Stimulated activated naive CD8-positive, alpha-beta T cell treated with anti-CD3 and anti-CD28 coated beads, Interleukin-15, Interleukin-2, amounts not matched to agents 100 U/mL and 50 U/mL, for 24 hours (primary cell): Measurements from ENCODE around the gene ATPAF2.

Experiments
- ATAC-seq: fragments of 150-1000 bp; cut with Tn5 transposase; one replicate; pipeline ENCODE4 v1.10.0; 2021
- DNase-seq: peaks from one replicate; pipeline ENCODE4 v3.0.0; 2021

The ATPAF2 gene

DNA sequence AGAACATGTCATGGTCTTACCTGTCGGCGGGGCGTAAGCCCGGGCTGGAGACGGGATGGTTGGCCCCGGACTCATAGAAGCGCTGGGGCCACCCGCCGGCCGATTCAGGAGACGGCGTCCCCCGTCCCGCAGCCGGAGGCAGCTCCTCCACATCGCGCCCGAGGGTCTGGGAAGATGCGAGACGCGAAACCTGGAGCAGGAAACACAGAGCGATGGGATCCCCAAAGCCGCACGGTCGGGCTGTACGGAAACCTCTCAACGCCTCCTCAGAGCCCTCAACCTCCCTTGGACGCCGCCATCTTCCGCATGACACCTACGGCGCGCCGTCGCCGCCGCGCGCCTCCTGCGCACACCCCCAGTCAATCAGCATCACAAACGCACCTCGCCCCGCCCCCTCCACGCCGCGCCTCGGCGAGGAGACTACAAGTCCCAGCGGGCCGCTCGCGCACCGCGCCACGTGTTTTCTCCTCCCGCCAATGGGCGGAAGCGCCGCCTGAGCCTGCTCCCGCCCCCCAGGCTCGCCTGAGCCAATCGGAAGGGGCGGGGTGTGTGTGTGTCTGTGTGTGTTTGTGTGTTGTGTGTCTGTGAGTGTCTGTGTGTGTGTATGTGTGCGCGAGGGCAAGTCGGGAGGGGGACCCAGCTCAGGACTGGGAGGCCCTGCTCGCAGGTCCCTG, at the start of gene ATPAF2, which contains the start of gene GID4:
ATPAF2 (minus strand) TSS at position 308 of the 674 bp plus-strand sequence; CDS start at position 153, 155 bp downstream.
GID4 (plus strand) TSS at position 548 of the 674 bp plus-strand sequence; CDS start at position 605, 57 bp downstream.
- ATAC-seq (peak; percentile 95), DNase-seq (peak; percentile 99)

DNA sequence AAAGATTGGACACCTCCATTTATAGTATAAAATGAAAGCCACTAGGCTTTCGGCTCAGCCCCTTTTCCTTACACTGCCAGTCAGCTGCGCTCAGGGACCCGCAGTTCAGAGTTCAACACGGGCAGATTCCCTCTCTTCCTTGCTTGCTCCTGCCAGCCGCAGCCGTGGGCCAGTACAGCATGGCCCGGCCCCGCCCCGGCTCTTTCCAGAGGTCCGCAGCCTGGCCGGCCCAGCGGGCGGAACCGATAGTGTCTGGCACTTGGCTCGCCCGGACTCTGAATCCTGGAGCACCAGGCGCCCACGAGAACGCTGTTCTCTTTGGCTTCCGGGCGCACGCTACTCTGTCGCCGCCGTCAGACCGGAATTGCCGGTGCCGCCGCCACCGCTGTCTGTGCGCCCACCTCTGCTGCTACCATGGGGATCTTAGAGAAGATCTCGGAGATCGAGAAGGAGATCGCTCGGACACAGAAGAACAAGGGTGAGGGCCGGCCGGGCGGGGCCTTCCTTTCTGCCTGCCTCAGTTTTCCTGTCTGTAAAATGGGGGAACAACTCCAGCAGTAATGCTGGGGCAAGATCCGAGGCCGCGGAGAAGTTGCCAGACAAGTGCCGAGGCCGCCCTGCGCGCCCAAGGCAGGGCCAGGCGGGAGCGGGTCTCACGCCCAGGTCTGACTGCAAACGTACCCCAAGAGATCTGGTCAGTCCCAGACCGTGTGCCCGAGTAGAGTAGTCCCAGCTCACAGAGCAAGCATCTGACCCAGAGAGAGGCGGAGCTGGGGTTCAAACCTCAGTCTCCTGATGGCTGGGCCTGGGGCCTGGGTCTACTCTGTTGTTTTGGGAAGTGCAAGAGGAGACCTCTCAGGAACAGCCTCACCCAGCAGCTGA, 48.9 kb upstream of the ATPAF2 start, which contains the start of gene DRG2:
DRG2 (plus strand) TSS at position 339 of the 882 bp plus-strand sequence; CDS start at position 415, 76 bp downstream.
- DNase-seq = peak; percentile 94
- ATAC-seq = peak; percentile 96

DNA sequence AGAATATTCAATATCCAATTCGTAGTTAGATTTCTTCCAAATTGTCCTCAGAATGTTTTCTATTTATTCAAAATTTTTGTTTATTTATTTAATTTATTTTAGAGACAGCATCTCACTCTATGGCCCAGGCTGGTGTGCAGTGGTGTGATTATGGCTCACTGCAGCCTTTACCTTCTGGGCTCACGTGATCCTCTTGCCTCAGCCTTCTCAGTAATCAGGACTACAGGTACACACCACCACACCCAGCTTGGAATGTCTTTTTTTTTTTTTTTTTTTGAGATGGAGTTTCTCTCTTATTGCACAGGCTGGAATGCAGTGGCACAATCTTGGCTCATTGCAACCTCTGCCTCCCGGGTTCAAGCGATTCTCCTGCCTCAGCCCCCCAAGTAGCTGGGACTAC, 45.3 kb upstream of the ATPAF2 start:
- no peak for DNase-seq
- no peak for ATAC-seq

DNA sequence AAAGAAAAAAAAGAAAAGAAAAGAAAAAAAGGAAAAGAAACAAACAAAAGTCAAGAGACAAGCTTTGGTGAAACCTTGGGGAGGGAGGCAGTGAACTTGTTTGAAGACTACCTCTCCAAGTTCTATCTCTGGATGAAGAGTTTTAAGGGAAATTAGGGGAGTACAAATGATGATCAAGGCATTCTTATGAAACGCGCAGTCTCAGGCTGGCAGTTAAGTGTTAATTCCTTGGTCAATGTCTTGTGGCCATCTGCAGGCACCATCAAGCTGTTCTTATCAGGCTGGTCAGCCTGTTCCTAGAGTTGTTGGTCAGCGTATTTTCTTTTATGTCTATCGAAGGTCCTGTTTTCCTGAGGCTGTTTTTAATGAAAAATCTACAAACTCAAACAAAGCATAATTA, 40.6 kb upstream of the ATPAF2 start:
- ATAC-seq = no peak
- no peak for DNase-seq

DNA sequence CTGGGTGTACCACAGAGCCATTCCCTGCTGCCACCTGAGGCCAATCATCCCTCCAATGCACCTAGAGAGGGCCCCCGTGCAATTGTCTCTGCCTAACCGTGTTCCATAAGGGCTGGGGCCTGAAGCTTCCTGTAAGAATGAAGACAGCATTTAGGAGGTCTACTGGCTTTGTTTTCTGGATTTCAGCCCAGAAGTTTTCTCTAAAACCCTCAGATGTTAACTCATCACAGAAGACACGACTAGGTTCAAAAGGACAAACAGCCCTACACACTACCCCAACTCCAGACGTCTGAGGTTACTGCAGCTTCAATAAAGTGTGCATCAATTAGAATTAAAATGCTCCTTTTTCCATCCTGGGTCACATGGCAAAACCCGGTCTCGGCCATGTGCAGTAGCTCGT, 38.0 kb upstream of the ATPAF2 start:
- DNase-seq (no peak), ATAC-seq (no peak)

DNA sequence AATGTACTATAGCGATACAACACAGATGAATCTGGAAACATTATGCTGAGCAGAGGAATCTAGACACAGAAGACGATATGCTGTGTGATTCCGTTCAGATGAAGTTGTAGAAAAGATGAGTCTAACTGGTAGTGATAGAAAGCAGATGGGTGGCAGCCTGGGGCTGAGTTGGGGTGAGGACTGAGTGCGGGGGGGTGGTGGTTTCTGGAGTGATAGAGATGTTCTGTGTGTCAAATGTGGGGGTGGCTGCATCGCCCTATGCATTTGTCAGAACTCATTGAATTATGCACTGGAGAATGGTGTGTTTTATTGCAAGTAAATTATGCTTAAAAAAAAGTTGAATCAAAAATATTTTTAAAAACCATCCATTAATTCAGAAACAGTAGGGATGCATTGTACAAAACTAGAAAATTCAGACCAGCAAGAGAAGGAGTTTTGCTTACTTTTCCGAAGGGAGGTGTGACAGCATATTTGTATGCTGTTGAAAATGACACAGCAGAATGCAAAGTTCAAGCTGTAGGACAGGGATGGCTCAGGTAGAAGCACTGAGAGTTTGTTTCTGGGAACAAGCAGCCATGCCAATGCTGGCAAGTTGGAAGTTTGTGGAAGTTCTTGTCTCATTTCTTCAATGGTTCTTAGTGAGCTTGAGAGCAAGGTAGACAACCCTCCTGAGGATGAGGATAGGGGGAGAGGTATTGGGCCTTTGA, 35.8 kb upstream of the ATPAF2 start:
- no peak for DNase-seq
- no peak for ATAC-seq

DNA sequence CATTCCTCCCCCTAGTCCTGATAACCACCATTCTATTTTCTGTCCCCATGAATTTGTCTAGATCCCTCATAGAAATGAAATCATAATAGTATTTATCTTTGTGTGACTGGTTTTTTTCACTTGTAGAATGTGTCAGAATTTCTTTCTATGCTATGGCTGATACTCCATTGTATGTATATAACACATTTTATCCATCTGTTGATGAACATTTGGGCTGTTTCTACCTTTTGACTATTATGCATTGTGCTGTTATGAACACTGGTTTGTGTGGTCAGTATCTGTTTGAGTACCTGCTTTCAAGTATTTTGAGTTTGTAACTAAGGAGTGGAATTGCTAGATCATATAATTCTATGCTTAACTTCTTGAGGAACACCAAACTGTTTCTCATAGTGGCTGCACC, 32.8 kb upstream of the ATPAF2 start:
- no peak for ATAC-seq
- no peak for DNase-seq

DNA sequence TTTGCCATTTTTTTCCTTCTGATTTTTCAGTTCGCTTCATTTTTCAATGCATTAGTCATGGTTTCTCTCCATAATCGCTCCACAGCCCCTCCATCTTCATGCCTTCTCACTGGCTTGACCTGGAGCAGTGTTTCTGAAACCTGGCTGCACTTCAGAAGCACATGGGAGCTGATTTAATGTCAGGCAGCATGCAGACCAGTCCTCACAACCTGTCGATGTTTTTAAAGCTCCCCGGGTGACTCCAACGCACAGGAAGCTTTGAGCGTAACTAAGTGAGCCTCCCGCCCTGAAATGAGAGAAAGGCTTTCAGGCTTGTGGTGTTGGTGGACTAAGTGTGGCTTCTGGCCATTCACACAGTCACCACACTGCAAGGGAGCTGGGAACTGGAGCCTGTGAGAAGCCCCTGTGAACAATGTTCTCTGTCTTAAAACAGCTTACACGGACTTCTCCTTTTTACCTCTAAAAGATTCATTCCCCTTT, 31.9 kb upstream of the ATPAF2 start:
- no peak for DNase-seq
- ATAC-seq = no peak

DNA sequence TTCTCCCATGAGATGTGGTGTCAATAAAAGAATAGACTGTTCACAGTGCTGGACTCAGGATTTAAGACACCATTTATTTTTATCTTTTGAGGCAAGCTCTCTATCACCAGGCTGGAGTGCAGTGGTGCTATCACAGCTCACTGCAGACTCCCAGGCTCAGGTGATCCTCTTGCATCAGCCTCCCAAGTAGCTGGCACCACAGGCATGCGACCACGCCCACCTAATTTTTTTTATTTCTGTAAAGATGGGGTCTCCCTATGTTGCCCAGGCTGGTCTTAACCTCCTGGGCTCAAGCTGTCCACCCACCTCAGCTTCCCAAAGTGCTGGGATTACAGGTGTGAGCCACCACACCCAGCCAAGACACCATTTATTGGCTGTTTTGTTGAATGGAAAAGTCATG, 30.1 kb upstream of the ATPAF2 start:
- ATAC-seq (no peak), DNase-seq (no peak)

DNA sequence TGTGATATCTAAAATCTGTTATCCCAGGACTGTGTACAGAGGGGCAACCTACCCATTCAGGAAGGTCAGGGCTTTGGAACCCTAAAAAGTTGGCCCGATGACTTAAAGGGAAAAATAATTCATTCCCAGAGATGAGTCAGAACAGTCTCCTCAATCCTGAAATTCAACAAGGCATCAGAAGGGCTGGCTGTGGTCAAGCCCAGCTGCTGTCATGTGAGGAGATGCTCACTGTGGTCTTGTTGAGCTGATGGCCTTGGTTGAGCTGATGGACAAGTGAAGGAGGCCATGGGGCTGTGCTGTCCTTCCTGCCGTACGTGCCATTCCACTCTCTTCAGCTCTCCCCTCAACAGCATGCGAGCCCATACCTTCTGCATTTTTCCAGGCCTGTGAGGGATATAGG, 27.9 kb upstream of the ATPAF2 start:
- ATAC-seq = no peak
- DNase-seq = no peak

DNA sequence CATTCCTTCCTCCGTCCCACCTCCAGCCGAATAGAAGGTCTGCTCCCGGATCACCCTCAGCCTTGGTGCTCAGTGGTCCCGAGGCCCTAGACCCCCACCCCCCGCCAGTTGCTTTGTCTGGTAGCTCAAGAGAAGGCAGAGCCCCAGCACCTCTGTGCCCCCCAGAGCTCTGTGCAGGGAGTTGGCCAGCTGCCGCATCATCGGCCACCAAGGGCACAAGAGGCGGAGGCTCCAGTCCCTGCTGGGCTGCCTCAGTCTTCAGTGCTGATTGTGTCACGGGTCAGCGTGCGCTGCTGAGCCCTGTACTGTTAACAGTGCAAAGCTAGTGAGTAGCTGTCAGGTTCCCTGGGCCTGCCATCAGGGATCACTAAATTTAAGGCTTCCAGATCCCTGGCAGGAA, 26.6 kb upstream of the ATPAF2 start:
- no peak for DNase-seq
- ATAC-seq = no peak

DNA sequence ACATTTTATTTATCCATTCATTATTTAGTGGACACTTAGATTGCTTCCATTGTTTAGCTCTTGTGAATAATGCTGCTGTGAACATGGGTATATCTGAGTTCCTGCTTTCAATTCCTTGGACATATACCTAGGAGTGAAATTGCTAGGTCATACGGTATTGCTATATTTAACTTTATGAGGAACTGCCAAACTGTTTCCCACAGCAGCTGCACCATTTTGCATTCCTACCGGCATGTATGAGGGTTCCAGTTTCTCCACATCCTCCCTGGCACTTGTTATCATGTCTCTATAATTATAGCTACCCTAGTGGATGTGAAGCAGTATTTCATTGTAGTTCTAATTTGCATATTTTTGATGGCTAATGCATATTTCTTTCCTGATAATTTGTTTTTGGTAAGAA, 25.1 kb upstream of the ATPAF2 start:
- DNase-seq (no peak), ATAC-seq (no peak)

DNA sequence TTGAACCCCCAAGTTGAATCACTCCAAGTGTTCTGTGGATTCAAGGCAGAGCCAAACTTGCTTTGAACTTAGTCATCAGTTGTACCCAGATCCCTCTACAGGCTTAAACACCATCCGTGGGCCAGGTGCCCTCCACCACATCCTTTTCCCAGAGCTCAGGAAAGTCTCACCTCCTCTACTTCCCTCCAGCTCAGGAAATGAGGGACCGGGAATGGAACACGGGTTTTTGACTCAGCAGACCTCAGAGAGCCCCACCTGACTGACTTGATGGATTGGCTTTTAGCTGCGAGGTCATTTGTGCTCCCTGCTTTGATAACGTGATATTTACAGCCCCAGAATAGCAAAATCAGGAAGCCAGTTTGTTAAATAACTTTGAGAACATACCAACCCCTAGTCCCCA, 20.3 kb upstream of the ATPAF2 start:
- no peak for DNase-seq
- ATAC-seq = no peak

DNA sequence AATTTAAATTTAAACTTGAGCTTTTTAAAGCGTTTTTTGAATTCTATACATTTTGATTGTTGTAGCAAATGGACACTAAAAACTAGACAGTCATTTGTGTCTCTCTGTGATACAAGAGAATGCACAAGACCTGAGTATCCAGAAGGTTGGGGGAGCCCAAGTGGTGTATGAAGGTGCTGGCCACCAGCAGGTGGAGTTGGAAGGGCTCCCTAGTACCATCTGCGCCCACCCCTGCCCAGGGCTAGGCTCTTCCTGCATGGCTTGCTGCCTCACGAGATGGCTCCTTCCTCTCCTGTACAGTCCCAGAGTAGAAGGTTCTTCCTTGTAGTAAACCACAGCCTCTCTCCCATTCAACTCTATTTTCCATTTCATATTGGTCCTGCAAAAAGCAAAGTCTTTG, 17.2 kb upstream of the ATPAF2 start:
- ATAC-seq (no peak), DNase-seq (no peak)

DNA sequence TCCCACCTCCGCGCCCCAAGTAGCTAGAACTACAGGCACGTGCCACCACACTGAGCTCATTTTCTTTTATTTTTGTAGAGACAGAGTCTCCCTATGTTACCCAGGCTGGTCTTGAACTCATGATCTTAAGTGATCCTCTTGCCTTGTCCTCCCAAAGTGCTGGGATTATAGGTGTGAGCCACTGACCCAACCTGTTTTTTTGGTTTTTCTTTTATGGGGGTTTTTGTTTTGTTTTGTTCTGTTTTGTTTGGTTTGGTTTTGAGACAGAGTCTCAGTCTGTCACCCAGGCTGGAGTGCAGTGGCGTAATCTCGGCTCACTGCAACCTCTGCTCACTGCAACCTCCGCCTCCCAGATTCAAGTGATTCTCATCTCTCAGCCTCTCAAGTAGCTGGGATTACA, 16.6 kb upstream of the ATPAF2 start:
- DNase-seq = no peak
- no peak for ATAC-seq

DNA sequence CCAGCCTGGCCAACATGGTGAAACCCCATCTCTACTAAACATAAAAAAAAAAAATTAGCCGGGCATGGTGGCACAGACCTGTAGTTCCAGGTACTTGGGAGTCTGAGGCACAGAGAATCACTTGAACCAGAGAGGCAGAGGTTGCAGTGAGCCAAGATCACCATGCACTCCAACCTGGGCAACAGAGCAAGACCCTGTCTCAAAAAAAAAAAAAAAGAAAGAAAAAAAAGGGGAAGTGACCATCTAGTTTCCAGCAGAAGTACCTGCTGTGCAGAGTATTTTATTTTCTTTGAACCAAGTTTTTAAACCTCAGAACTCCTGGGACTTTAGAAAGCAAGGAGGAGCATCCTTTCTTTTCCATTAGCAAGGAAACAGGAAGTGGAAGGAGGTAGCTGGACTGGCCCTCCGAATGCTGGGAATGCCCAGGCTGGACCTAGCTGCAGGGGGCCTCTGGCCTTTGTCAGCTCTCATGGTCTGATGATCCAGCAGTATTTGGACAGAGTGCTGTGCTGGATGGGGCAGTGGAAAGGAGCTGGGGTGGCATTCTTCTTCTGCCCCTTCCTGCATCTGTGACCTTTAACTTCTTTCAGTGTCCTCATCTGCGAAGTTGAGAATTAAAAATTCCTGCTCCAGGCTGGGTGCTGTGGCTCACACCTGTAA, 6.9 kb upstream of the ATPAF2 start:
- no peak for DNase-seq
- no peak for ATAC-seq

DNA sequence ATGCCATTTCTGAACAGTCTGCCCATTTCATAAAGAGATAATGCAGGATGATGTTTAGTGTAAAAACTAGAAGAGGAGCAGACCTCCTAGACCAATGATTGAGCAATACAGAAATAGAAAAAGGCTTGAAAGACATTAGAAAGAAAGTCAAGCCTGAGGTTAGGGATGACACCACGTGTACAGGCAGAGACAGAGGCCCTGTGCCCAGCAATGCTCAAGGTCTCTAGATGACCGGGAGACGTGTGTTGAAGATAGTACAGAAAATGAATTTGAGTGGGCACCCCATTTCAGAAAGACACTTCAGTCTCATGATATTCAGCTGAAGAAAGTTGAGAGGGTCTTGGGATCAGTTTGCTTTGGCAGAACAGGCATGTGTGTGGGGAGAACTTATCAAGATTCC, 5.6 kb upstream of the ATPAF2 start:
- DNase-seq (no peak), ATAC-seq (no peak)

DNA sequence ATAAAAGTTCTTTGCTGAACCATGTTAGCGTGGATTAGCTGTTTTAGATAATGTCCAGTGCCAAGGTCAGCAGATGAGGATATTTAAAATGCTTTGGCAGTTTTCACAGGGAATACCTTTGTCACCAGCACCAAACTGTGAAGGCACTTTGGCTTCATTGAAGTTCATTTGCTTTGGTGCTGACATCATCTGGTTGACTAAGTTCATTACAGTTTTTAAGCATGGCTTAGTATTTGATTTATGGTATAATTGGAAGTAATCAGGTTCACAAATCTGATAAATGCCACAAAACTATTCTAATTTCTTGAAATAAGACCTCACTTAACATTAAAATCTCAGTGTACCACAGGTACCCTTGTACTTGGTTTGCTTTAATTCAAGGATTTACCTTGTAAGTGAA, 4.5 kb upstream of the ATPAF2 start:
- ATAC-seq (no peak), DNase-seq (no peak)

DNA sequence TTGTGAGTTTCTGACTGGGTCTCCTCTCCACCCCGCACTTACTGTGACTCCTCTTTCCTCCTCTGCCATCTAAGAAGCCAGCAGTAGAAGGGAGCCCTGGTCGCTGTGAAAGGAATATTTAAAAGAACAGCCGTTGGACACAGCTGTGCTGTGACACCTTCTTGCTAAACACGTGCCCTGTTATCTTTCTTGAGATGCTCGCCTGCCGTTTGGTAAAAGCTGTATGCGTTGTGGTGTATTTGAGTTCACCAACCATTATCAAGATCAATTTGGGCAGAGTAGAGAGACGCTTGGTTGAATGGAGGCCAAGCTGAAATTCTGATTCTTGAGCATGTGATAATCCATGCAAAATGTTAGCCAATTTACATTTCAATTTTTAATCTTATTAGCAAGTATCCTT, 4.0 kb upstream of the ATPAF2 start:
- ATAC-seq = no peak
- no peak for DNase-seq

DNA sequence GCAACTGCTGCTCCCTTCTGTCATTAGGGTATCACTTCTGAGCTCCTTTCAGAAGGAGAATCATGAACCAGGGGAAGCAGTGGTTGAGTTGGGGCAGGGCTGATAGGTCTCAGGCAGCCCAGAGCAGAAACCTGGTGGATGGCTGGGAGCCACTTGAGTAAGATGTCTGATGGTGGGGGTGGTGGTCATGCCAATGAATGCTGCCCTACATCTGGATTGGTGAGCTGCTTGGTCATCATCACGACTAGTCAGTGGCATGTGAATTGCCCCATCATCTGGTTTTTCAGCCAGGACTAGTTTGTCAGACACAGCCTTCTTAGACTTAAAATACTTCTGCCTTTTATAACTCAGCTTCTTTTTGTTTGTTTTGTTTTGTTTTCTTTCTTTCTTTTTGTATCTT, 2.8 kb upstream of the ATPAF2 start:
- ATAC-seq (no peak), DNase-seq (no peak)

DNA sequence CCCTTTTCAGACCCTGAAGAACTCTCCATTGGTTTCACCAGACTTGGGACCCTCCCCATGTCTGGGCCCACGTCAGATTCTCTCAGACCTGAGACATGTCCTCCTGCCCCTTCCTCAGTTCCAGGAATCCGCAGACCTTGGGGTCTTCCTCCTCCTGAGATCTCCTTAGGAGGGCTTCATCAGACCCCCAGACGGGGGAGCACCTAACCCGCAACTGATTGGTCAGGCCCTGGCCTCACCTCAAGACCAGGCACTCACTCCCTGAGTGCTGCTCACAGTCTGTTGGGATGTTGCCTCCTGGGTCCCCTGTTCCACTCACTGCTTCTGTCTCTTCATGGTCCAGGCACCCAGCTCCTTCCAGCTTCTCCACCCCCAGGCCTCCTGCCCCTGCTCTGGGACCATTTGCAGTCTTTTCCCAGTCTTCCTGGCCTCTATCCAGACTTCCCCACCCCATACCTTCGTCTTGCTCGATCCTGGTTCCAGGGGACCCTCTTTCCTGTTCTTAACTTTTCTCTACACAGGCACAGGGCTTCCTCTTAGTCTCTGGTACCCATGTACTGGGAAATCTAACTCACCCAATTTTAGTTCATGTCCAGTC, 1.4 kb upstream of the ATPAF2 start:
- no peak for DNase-seq
- ATAC-seq = no peak
